ENCODE results near the gene TNFSF11.

TNFSF11 gene

DNA sequence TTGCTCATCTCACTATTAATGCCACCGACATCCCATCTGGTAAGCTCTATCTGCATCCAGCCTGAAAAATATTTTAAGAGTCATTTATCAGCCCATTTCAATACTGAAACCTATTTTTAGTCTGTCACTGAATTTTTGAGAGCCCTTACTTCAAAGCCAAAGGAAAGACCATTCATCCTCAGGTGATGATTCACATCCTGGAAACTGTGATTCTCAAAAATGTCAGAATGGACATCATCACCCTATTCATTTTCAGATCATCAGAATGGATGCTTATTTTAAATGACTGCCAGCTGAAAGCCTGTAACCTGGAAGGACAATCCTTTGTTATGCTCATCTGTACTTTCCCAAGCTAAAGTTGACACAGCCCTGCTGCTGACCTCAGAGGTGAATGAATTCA, 27.0 kb downstream of the TNFSF11 start:
- TF ChIP-seq, protein P1, sequence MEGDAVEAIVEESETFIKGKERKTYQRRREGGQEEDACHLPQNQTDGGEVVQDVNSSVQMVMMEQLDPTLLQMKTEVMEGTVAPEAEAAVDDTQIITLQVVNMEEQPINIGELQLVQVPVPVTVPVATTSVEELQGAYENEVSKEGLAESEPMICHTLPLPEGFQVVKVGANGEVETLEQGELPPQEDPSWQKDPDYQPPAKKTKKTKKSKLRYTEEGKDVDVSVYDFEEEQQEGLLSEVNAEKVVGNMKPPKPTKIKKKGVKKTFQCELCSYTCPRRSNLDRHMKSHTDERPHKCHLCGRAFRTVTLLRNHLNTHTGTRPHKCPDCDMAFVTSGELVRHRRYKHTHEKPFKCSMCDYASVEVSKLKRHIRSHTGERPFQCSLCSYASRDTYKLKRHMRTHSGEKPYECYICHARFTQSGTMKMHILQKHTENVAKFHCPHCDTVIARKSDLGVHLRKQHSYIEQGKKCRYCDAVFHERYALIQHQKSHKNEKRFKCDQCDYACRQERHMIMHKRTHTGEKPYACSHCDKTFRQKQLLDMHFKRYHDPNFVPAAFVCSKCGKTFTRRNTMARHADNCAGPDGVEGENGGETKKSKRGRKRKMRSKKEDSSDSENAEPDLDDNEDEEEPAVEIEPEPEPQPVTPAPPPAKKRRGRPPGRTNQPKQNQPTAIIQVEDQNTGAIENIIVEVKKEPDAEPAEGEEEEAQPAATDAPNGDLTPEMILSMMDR (IDR thresholded peaks at IDR 0.05): no peak
- Histone ChIP-seq H3K9ac (no peak overlapping the region), H3K4me3 (ENCODE audit: low read depth, low read length) (no peak overlapping the region), H3K4me1 (no peaks in the 10 kb centered on the region), H3K79me2 (no peaks in the 10 kb centered on the region), H3K27me3 (ENCODE audit: control insufficient read depth, insufficient read depth, low read length) (no peaks in the 10 kb centered on the region), H3K27ac (no peak overlapping the region), H2AFZ (no peak overlapping the region), H3K4me2 (ENCODE audit: low read length) (no peak overlapping the region), H3K9me3 (ENCODE audit: control insufficient read depth, low read length) (no peaks in the 10 kb centered on the region), H3K36me3 (ENCODE audit: control insufficient read depth, insufficient read depth, low read length) (no peaks in the 10 kb centered on the region)

DNA sequence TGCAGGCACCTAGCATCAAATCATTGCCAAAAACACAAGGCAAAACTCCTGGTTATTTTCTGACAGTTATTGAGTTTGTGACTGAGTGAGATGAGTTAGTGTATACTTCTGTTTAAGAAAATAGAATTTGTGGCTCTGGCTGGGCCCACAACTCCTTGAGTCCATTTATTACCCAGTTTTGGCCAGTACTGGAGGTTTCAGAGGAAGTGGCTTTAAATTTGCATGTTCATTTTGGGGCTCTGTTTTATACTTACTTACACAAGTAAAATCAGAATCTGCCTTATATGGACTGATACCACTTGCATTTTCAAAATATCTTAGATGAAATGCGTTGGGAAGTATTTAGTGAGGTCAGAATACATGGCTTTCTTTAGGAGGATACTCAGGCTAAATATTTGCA, 29.0 kb downstream of the TNFSF11 start:
- Histone ChIP-seq H3K4me1 (no peaks in the 10 kb centered on the region), H3K4me3 (ENCODE audit: low read depth, low read length) (no peak overlapping the region), H2AFZ (no peak overlapping the region), H3K9me3 (ENCODE audit: control insufficient read depth, low read length) (no peaks in the 10 kb centered on the region), H3K4me2 (ENCODE audit: low read length) (no peak overlapping the region), H3K9ac (no peak overlapping the region), H3K27me3 (ENCODE audit: control insufficient read depth, insufficient read depth, low read length) (no peaks in the 10 kb centered on the region), H3K27ac (no peak overlapping the region), H3K36me3 (ENCODE audit: control insufficient read depth, insufficient read depth, low read length) (no peaks in the 10 kb centered on the region), H3K79me2 (no peaks in the 10 kb centered on the region)
- TF ChIP-seq, protein P1 (IDR thresholded peaks at IDR 0.05): no peak

DNA sequence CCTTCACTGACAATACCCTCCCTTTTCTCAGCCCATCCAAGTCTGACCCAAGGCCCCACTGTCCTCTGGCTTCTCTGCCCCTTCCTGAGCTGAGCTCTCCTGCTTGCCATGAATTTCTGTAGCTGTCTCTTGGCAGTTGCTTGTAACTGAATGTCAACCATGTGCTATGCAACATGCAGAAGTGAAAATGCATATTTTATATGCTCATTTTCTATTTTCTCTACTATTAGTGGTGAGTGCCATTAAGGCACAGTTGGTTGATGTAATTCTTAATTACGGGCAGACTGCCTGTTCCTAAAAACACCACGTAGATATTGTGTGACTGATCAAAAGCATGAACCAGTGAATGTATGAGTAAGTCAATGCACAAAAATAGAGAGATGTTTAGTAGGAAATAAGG, 29.6 kb downstream of the TNFSF11 start:
- Histone ChIP-seq H3K9ac (no peak overlapping the region), H3K4me1 (no peaks in the 10 kb centered on the region), H2AFZ (no peak overlapping the region), H3K27me3 (ENCODE audit: control insufficient read depth, insufficient read depth, low read length) (no peaks in the 10 kb centered on the region), H3K4me2 (ENCODE audit: low read length) (no peak overlapping the region), H3K4me3 (ENCODE audit: low read depth, low read length) (no peak overlapping the region), H3K9me3 (ENCODE audit: control insufficient read depth, low read length) (no peaks in the 10 kb centered on the region), H3K36me3 (ENCODE audit: control insufficient read depth, insufficient read depth, low read length) (no peaks in the 10 kb centered on the region), H3K79me2 (no peaks in the 10 kb centered on the region), H3K27ac (no peak overlapping the region)
- TF ChIP-seq, protein P1 (IDR thresholded peaks at IDR 0.05): no peak

DNA sequence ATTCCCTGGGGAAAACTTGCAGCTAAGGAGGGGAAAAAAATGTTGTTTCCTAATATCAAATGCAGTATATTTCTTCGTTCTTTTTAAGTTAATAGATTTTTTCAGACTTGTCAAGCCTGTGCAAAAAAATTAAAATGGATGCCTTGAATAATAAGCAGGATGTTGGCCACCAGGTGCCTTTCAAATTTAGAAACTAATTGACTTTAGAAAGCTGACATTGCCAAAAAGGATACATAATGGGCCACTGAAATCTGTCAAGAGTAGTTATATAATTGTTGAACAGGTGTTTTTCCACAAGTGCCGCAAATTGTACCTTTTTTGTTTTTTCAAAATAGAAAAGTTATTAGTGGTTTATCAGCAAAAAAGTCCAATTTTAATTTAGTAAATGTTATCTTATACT, 33.6 kb downstream of the TNFSF11 start:
- no peak overlapping the region for H3K27ac ChIP-seq
- H3K79me2 ChIP-seq: no peaks in the 10 kb centered on the region
- H3K27me3 ChIP-seq (ENCODE audit: control insufficient read depth, insufficient read depth, low read length): no peaks in the 10 kb centered on the region
- no peak overlapping the region for H3K4me2 ChIP-seq (ENCODE audit: low read length)
- TF ChIP-seq, protein P1 (IDR thresholded peaks at IDR 0.05): no peak
- no peaks in the 10 kb centered on the region for H3K36me3 ChIP-seq (ENCODE audit: control insufficient read depth, insufficient read depth, low read length)
- no peaks in the 10 kb centered on the region for H3K9me3 ChIP-seq (ENCODE audit: control insufficient read depth, low read length)
- H2AFZ ChIP-seq: no peak overlapping the region
- H3K9ac ChIP-seq: no peak overlapping the region
- no peaks in the 10 kb centered on the region for H3K4me1 ChIP-seq
- no peak overlapping the region for H3K4me3 ChIP-seq (ENCODE audit: low read depth, low read length)

DNA sequence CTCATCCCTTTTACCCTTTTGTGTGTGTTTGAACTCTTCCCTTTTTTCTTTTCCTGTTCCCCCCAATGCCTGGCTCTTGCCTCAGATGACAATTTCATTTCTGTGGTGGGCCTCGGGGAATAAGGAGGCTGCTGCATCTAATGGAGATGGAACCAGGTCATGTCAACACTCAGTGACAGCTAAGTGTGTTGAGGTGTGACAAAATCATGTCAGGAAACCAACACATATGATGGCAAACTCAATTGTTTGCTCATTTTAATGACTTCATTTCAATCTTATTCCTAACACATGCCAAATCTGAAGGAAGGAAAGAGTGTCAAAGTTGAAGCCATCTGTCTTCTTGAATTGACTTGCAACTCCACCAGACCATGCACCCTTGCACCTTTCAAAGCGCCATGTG, 36.7 kb downstream of the TNFSF11 start:
- Histone ChIP-seq H3K4me2 (ENCODE audit: low read length) (no peak overlapping the region), H3K79me2 (no peaks in the 10 kb centered on the region), H2AFZ (no peak overlapping the region), H3K4me3 (ENCODE audit: low read depth, low read length) (no peak overlapping the region), H3K9ac (no peak overlapping the region), H3K4me1 (no peaks in the 10 kb centered on the region), H3K36me3 (ENCODE audit: control insufficient read depth, insufficient read depth, low read length) (no peaks in the 10 kb centered on the region), H3K27me3 (ENCODE audit: control insufficient read depth, insufficient read depth, low read length) (no peaks in the 10 kb centered on the region), H3K9me3 (ENCODE audit: control insufficient read depth, low read length) (no peaks in the 10 kb centered on the region), H3K27ac (no peak overlapping the region)
- TF ChIP-seq, protein P1 (IDR thresholded peaks at IDR 0.05): no peak
